AG04450 (cell line): ENCODE measurements around the gene PTPRJ. TPM values are rescaled to one million over a fixed set of nuclear protein-coding genes. Genes with fewer than 3 reads are reported as not detected.

Source experiments
- CTCF ChIA-PET: fragments of 300-600, 350-600 bp; formaldehyde crosslinking; extraction: SDS; loops from one replicate; lab custom pipeline; 2022; ENCODE audit warnings: antibody characterized with exemption, inconsistent platforms; lab: Charles Lee
- POLR2A ChIA-PET: fragments of 350-600 bp; formaldehyde crosslinking; extraction: SDS; loops from one replicate; lab custom pipeline; 2021; ENCODE audit warnings: antibody characterized with exemption, inconsistent platforms; lab: Yijun Ruan, JAX
- DNase-seq: peaks from one replicate; pipeline ENCODE4 v3.0.0-alpha.2; 2011; ENCODE audit warnings: low read depth, low spot score
- H3K27ac ChIP-seq: one replicate; pipeline ENCODE4 v1.5.1; 2012; ENCODE audit warnings: low read depth, low read length, control low read depth
- H3K27me3 ChIP-seq: one replicate; pipeline ENCODE4 v1.6.0; 2012; ENCODE audit warnings: low read length; ENCODE audit not compliant: control insufficient read depth, insufficient read depth
- H3K4me3 ChIP-seq: 2 replicates; pipeline ENCODE4 v1.5.1; 2011; ENCODE audit warnings: mild to moderate bottlenecking, low read depth, low read length, control low read depth
- H3K9me3 ChIP-seq: 2 replicates; pipeline ENCODE4 v1.5.1; 2012; ENCODE audit warnings: low read length; ENCODE audit not compliant: control insufficient read depth, insufficient read depth
- CTCF ChIP-seq: IDR thresholded peaks from 2 replicates; pipeline ENCODE4 v1.5.1; 2011; ENCODE audit warnings: low read depth, low read length, control low read depth, inconsistent platforms
- polyA plus RNA-seq: library from polyadenylated mRNA; depleted of rRNA; stranded (reverse); fragments of >200 nt; gene quantifications from 2 replicates; pipeline ENCODE4 v1.2.3, GENCODE V29; 2011

The PTPRJ gene
- polyA plus RNA-seq, 1 experiment = 5.2 TPM

DNA sequence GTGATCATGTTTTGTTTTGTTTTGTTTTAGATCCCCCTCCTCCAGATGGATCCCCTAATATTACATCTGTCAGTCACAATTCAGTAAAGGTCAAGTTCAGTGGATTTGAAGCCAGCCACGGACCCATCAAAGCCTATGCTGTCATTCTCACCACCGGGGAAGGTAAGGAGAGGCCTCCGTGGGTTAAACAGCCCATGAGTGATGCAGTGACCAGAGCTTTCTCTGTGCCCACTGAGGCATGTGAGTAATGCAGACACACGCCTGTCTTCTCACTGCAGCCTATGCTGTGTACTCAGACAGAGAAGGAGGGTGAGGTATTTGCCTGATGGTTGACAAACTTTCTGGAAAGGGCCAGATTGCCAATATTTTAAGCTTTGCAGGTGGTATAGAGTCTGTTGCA is 162.5 kb downstream of the PTPRJ start:
- no peak for TF ChIP-seq CTCF
- Histone ChIP-seq H3K4me3 (no peak overlapping the region), H3K27ac (no peak overlapping the region), H3K9me3 (no peaks in the 10 kb centered on the region), H3K27me3 (no peaks in the 10 kb centered on the region)
- CTCF ChIA-PET = no interaction called here
- no peak for DNase-seq
- POLR2A ChIA-PET = no interaction called here

- no peak for DNase-seq
- ChIA-PET POLR2A (no interaction called here), CTCF (no interaction called here)
- no peak overlapping the region for H3K27ac ChIP-seq
- H3K9me3 ChIP-seq = peaks cover 8% of the 10 kb centered on the region
- H3K27me3 ChIP-seq = no peaks in the 10 kb centered on the region
- TF ChIP-seq CTCF = no peak
- no peak overlapping the region for H3K4me3 ChIP-seq
Observed at GRCh38 chr11:48148749-48149148, 168.4 kb downstream of the PTPRJ start.

GRCh38 chr11:48150213-48150612 is 169.9 kb downstream of the PTPRJ start:
- DNase-seq = no peak
- TF ChIP-seq CTCF = no peak
- Histone ChIP-seq H3K27ac (no peak overlapping the region), H3K9me3 (peaks cover 8% of the 10 kb centered on the region), H3K4me3 (no peak overlapping the region), H3K27me3 (no peaks in the 10 kb centered on the region)
- ChIA-PET POLR2A (no interaction called here), CTCF (no interaction called here)

DNA sequence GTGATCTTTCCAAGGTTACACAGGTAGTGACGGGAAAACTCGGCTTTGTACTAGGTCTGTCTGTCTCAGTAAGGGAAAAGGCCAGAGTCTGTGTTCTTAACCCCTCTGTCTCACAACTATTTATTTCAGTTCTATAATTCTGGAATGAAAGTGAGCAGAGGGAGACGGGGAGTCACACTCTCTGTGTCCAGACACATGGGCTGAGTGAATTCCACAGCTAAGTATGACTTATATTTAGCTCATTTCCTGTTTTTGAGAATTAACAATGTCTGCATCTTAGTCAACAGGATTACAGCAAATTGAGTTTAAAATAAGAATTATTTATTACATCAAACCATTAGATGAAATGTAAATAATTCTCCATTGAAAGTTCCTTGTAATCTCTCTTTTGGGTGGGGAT is 173.8 kb downstream of the PTPRJ start:
- Histone ChIP-seq H3K4me3 (no peak overlapping the region), H3K27ac (no peak overlapping the region), H3K27me3 (no peaks in the 10 kb centered on the region), H3K9me3 (peaks cover 8% of the 10 kb centered on the region)
- TF ChIP-seq CTCF = no peak
- ChIA-PET CTCF (no interaction called here), POLR2A (interaction anchor here (0.6 kb wide), 1 partner anchor 202 kb away, joined by 3 read pairs; no protein-coding TSS in a partner anchor)
- no peak for DNase-seq

GRCh38 chr11:48161951-48162884 is 181.9 kb downstream of the PTPRJ start:
- Histone ChIP-seq H3K4me3 (no peak overlapping the region), H3K9me3 (no peaks in the 10 kb centered on the region), H3K27ac (no peak overlapping the region), H3K27me3 (no peaks in the 10 kb centered on the region)
- ChIA-PET CTCF (interaction anchor here (1.8 to 3.0 kb wide), 2 partner anchors 10 to 228 kb away, joined by 6 to 21 read pairs; no protein-coding TSS in a partner anchor), POLR2A (no interaction called here)
- TF ChIP-seq CTCF = no peak
- DNase-seq = no peak
